HCT116 (cell line): Measurements from ENCODE around the gene XAGE2.

Experiments used
- CEBPB ChIP-seq: IDR thresholded peaks from 2 replicates; pipeline ENCODE4 v1.6.1; 2012; ENCODE audit warnings: low read depth
- CTCF ChIP-seq, 3 experiments: fragments of 200-600 bp in 1 of 3; sonication (generic) in 1 of 3; IDR thresholded peaks in 2 of 3; conservative IDR thresholded peaks in 1 of 3; 2 replicates each; pipeline ENCODE4 v1.5.1; 2012 to 2017; ENCODE audit warnings: low read depth in 2 of 3, low read length in 2 of 3, antibody characterized with exemption in 1 of 3, borderline replicate concordance in 1 of 3, control low read depth in 1 of 3, mild to moderate bottlenecking in 1 of 3, mixed read lengths in 1 of 3, mixed run types in 1 of 3, moderate library complexity in 1 of 3; ENCODE audit not compliant: insufficient read depth in 1 of 3
- EGR1 ChIP-seq: IDR thresholded peaks from 2 replicates; pipeline ENCODE4 v1.6.1; 2012; ENCODE audit warnings: low read depth
- EZH2 ChIP-seq: fragments of 200-600 bp; sonication (generic); IDR thresholded peaks from 2 replicates; pipeline ENCODE4 v1.6.1; 2017; ENCODE audit warnings: antibody characterized with exemption, mixed run types
- POLR2A ChIP-seq: IDR thresholded peaks from 2 replicates; pipeline ENCODE4 v1.7.0; 2011; ENCODE audit warnings: borderline replicate concordance; ENCODE audit not compliant: insufficient read depth, insufficient read length; ENCODE audit errors: extremely low read depth
- RAD21 ChIP-seq: IDR thresholded peaks from 2 replicates; pipeline ENCODE4 v1.6.1; 2012; ENCODE audit warnings: low read depth, mild to moderate bottlenecking
- REST ChIP-seq: IDR thresholded peaks from 2 replicates; pipeline ENCODE4 v1.6.1; 2012; ENCODE audit warnings: low read depth
- SIN3A ChIP-seq: IDR thresholded peaks from 2 replicates; pipeline ENCODE4 v1.6.1; 2012; ENCODE audit warnings: low read depth
- SRF ChIP-seq: IDR thresholded peaks from 2 replicates; pipeline ENCODE4 v1.6.1; 2012; ENCODE audit warnings: low read depth
- TCF7L2 ChIP-seq: IDR thresholded peaks from 2 replicates; pipeline ENCODE4 v1.7.0; 2011; ENCODE audit warnings: borderline replicate concordance, inconsistent platforms; ENCODE audit not compliant: insufficient read depth, insufficient read length; ENCODE audit errors: extremely low read depth
- YY1 ChIP-seq: IDR thresholded peaks from 2 replicates; pipeline ENCODE4 v1.6.1; 2011; ENCODE audit warnings: low read length, low read depth, moderate library complexity, mild to moderate bottlenecking; ENCODE audit not compliant: insufficient replicate concordance; ENCODE audit errors: extremely low read depth
- ZBTB33 ChIP-seq: IDR thresholded peaks from 2 replicates; pipeline ENCODE4 v1.6.1; 2011; ENCODE audit warnings: mild to moderate bottlenecking, low read length, moderate library complexity; ENCODE audit not compliant: insufficient replicate concordance; ENCODE audit errors: extremely low read depth
- ZFX ChIP-seq: fragments of 450-650 bp; IDR thresholded peaks from 2 replicates; pipeline ENCODE4 v1.6.1; 2017

GRCh38 chrX:52349681-52350080 is 19.1 kb upstream of the XAGE2 start:
- TF ChIP-seq SRF: no peak
- no peak for TF ChIP-seq REST
- TF ChIP-seq CTCF (IDR thresholded peaks at IDR 0.05 in 2 of 3, conservative IDR thresholded peaks at IDR 0.05 in 1 of 3; ENCODE audit: borderline replicate concordance in 1 of 3, insufficient read depth in 1 of 3, low read depth in 2 of 3, low read length in 2 of 3): no peak
- no peak for TF ChIP-seq ZBTB33
- no peak for TF ChIP-seq EZH2
- no peak for TF ChIP-seq RAD21
- TF ChIP-seq CEBPB: no peak
- no peak for TF ChIP-seq SIN3A
- TF ChIP-seq EGR1: no peak
- TF ChIP-seq YY1: no peak
- no peak for TF ChIP-seq POLR2A
- no peak for TF ChIP-seq TCF7L2
- no peak for TF ChIP-seq ZFX
